GM23338 (cell line): ENCODE results near the gene TIMMDC1. TPM values are rescaled to one million over a fixed set of nuclear protein-coding genes. Genes with fewer than 3 reads are reported as not detected.

Experiments used
- ATAC-seq: fragments of 200-7000 bp; cut with Tn5 transposase; 3 replicates; pipeline ENCODE4 v1.9.1; 2020
- DNase-seq: peaks from one replicate; pipeline ENCODE4 v3.0.0-alpha.2; 2015; ENCODE audit warnings: low spot score
- H2AFZ ChIP-seq: fragments of 200-600 bp; sonication (generic); 2 replicates; pipeline ENCODE4 v1.8.0; 2016; ENCODE audit warnings: antibody characterized with exemption, mild to moderate bottlenecking, moderate library complexity
- H3F3A ChIP-seq: fragments of 200-600 bp; sonication (generic); replicated peaks from 2 replicates; pipeline ENCODE4 v1.8.0; 2017; ENCODE audit warnings: antibody characterized with exemption, mixed run types, low read depth
- H3K27ac ChIP-seq: fragments of 200-600 bp; sonication (generic); 2 replicates; pipeline ENCODE4 v1.6.1; 2016; ENCODE audit warnings: low read depth
- H3K27me3 ChIP-seq: fragments of 200-600 bp; sonication (generic); 2 replicates; pipeline ENCODE4 v1.8.0; 2016; ENCODE audit warnings: mild to moderate bottlenecking, mixed run types, moderate library complexity; ENCODE audit not compliant: insufficient read depth
- H3K36me3 ChIP-seq: fragments of 200-600 bp; sonication (generic); 2 replicates; pipeline ENCODE4 v1.8.0; 2016; ENCODE audit warnings: mild to moderate bottlenecking; ENCODE audit not compliant: insufficient read depth
- H3K4me1 ChIP-seq: fragments of 200-600 bp; sonication (generic); 2 replicates; pipeline ENCODE4 v1.8.0; 2016; ENCODE audit warnings: mild to moderate bottlenecking, moderate library complexity; ENCODE audit not compliant: insufficient read depth
- H3K4me2 ChIP-seq: fragments of 200-600 bp; sonication (generic); 2 replicates; pipeline ENCODE4 v1.7.1; 2017; ENCODE audit warnings: mixed run types
- H3K4me3 ChIP-seq: fragments of 200-600 bp; sonication (generic); 2 replicates; pipeline ENCODE4 v1.6.1; 2016; ENCODE audit warnings: mixed run types
- H3K79me2 ChIP-seq: fragments of 200-600 bp; sonication (generic); replicated peaks from 2 replicates; pipeline ENCODE4 v1.8.0; 2017; ENCODE audit warnings: mild to moderate bottlenecking; ENCODE audit not compliant: insufficient read depth
- H3K9me2 ChIP-seq: fragments of 200-600 bp; sonication (generic); 2 replicates; pipeline ENCODE4 v1.8.0; 2017; ENCODE audit not compliant: insufficient read depth
- H4K20me1 ChIP-seq: fragments of 200-600 bp; sonication (generic); replicated peaks from 2 replicates; pipeline ENCODE4 v1.8.0; 2017; ENCODE audit warnings: mild to moderate bottlenecking; ENCODE audit not compliant: insufficient read depth
- H3K27ac Mint-ChIP-seq: 2 replicates; pipeline ENCODE4 v1.8.0; 2020; ENCODE audit warnings: inconsistent platforms, mild to moderate bottlenecking, moderate library complexity, mixed read lengths
- H3K27me3 Mint-ChIP-seq: 3 replicates; pipeline ENCODE4 v1.8.0; 2022; ENCODE audit warnings: low read depth, mild to moderate bottlenecking, moderate library complexity, mixed read lengths, inconsistent platforms; ENCODE audit not compliant: insufficient read depth, poor library complexity
- H3K36me3 Mint-ChIP-seq: 3 replicates; pipeline ENCODE4 v1.8.0; 2021; ENCODE audit warnings: low read depth, mild to moderate bottlenecking, inconsistent platforms, moderate library complexity, mixed read lengths
- H3K4me1 Mint-ChIP-seq: 3 replicates; pipeline ENCODE4 v1.8.0; 2020; ENCODE audit warnings: mild to moderate bottlenecking, inconsistent platforms, mixed read lengths
- H3K4me3 Mint-ChIP-seq: 3 replicates; pipeline ENCODE4 v1.8.0; 2021; ENCODE audit warnings: moderate library complexity, mild to moderate bottlenecking, inconsistent platforms, mixed read lengths
- H3K9me3 Mint-ChIP-seq: 3 replicates; pipeline ENCODE4 v1.8.0; 2020; ENCODE audit warnings: moderate library complexity, mild to moderate bottlenecking, inconsistent platforms, mixed read lengths
- CTCF ChIP-seq, 2 experiments: fragments of 200-600 bp in 1 of 2; sonication (generic) in 1 of 2; conservative IDR thresholded peaks; 2 replicates each; pipeline versions ENCODE4 v1.5.1 to v1.6.1; 2016 to 2017; ENCODE audit warnings: antibody characterized with exemption in 2 of 2, low read depth in 2 of 2, mild to moderate bottlenecking in 2 of 2, moderate library complexity in 1 of 2
- ETS1 ChIP-seq: IDR thresholded peaks from 2 replicates; pipeline ENCODE4 v1.6.1; 2016; ENCODE audit warnings: antibody characterized with exemption
- NANOG ChIP-seq: IDR thresholded peaks from 2 replicates; pipeline ENCODE4 v1.6.1; 2016; ENCODE audit warnings: antibody characterized with exemption, borderline replicate concordance
- STAT1 ChIP-seq: IDR thresholded peaks from one replicate; pipeline ENCODE4 v1.6.1; 2016; ENCODE audit warnings: antibody characterized with exemption; ENCODE audit not compliant: unreplicated experiment
- polyA plus RNA-seq: library from polyadenylated mRNA; unstranded; fragments of >200 nt; fragmentation: Nextera tagmentation; extraction: Ambion mirVana; gene quantifications from 2 replicates; pipeline ENCODE4 v1.2.1, GENCODE V29; 2016
- total RNA-seq: library from RNA; depleted of rRNA; stranded (reverse); fragments of >200 nt; shearing (Covaris generic); gene quantifications from 2 replicates; pipeline ENCODE4 v1.2.3, GENCODE V29; 2014
- TF ChIP-seq, protein P1 (sequence below): fragments of 250-450 bp; sonication (Bioruptor Pico); IDR thresholded peaks from 2 replicates; pipeline ENCODE4 v1.5.0; 2020; ENCODE audit warnings: mild to moderate bottlenecking, moderate library complexity

TIMMDC1 gene
- total and polyA plus RNA-seq, 2 experiments from 2014 or later, result 62.2 to 105 TPM

DNA sequence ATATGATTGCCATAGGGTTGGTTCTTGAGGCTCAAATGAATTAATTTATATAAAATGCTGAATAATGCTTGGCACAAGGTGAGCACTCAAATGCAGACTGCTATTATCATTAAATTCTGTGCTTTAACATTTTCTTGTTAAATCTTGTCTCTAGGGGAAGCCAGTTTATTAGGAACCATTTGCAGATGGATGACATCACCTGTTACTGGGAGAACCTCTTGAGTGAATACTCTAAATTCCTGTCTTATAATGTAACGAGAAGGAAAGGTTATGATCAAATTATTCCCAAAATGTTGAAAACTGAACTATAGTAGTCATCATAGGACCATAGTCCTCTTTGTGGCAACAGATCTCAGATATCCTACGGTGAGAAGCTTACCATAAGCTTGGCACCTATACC is 6.2 kb upstream of the TIMMDC1 start:
- H3K4me3 ChIP-seq, result no peak overlapping the region
- no peaks in the 10 kb centered on the region for H3K79me2 ChIP-seq
- H3K27ac ChIP-seq, result no peak overlapping the region
- H3K27me3 Mint-ChIP-seq, result no peaks in the 10 kb centered on the region
- no peaks in the 10 kb centered on the region for H3K9me2 ChIP-seq
- TF ChIP-seq STAT1, result no peak
- peaks cover 15% of the 10 kb centered on the region for H3K36me3 ChIP-seq
- H3K4me3 Mint-ChIP-seq, result no peak overlapping the region
- no peak overlapping the region for H3K27ac Mint-ChIP-seq
- no peaks in the 10 kb centered on the region for H3K9me3 Mint-ChIP-seq
- H3K27me3 ChIP-seq, result no peaks in the 10 kb centered on the region
- H3F3A ChIP-seq, result no peaks in the 10 kb centered on the region
- H3K4me2 ChIP-seq, result no peak overlapping the region
- H2AFZ ChIP-seq, result no peak overlapping the region
- no peaks in the 10 kb centered on the region for H4K20me1 ChIP-seq
- peaks cover 14% of the 10 kb centered on the region for H3K36me3 Mint-ChIP-seq
- no peaks in the 10 kb centered on the region for H3K4me1 ChIP-seq
- no peaks in the 10 kb centered on the region for H3K4me1 Mint-ChIP-seq
- ATAC-seq (no peak), DNase-seq (no peak)

GRCh38 chr3:119492810-119493209 is 5.5 kb upstream of the TIMMDC1 start:
- H3K4me3 Mint-ChIP-seq, result no peak overlapping the region
- H3K4me2 ChIP-seq, result no peak overlapping the region
- no peaks in the 10 kb centered on the region for H3K9me2 ChIP-seq
- H3K79me2 ChIP-seq, result no peaks in the 10 kb centered on the region
- H3F3A ChIP-seq, result no peaks in the 10 kb centered on the region
- no peak overlapping the region for H3K27ac Mint-ChIP-seq
- peaks cover 12% of the 10 kb centered on the region for H3K36me3 ChIP-seq
- H3K27me3 Mint-ChIP-seq, result no peaks in the 10 kb centered on the region
- no peak for TF ChIP-seq NANOG
- TF ChIP-seq ETS1, result no peak
- TF ChIP-seq CTCF (conservative IDR thresholded peaks at IDR 0.05; ENCODE audit: low read depth in 2 of 2), result no peak
- peaks cover 6% of the 10 kb centered on the region for H3K4me1 ChIP-seq
- ATAC-seq (no peak), DNase-seq (no peak)
- H3K4me3 ChIP-seq, result no peak overlapping the region
- H3K4me1 Mint-ChIP-seq, result peaks cover 3% of the 10 kb centered on the region
- peaks cover 14% of the 10 kb centered on the region for H3K36me3 Mint-ChIP-seq
- no peaks in the 10 kb centered on the region for H3K9me3 Mint-ChIP-seq
- no peaks in the 10 kb centered on the region for H3K27me3 ChIP-seq
- peak overlapping the region; percentile 39; the same call in 1 of the 2 replicates for H3K27ac ChIP-seq
- no peaks in the 10 kb centered on the region for H4K20me1 ChIP-seq
- no peak overlapping the region for H2AFZ ChIP-seq

- Histone ChIP-seq H3K4me2 (no peak overlapping the region), H3F3A (0 out of 2 replicates have a peak, but pooled peaks cover 5% of the 10 kb centered on the region), H3K9me2 (no peaks in the 10 kb centered on the region), H3K36me3 (peaks cover 10% of the 10 kb centered on the region), H3K27me3 (no peaks in the 10 kb centered on the region), H3K27ac (no peak overlapping the region), H3K4me3 (no peak overlapping the region), H2AFZ (no peak overlapping the region), H3K79me2 (peaks cover 10% of the 10 kb centered on the region), H4K20me1 (0 out of 2 replicates have a peak, but pooled peaks cover 3% of the 10 kb centered on the region), H3K4me1 (peaks cover 6% of the 10 kb centered on the region)
- no peaks in the 10 kb centered on the region for H3K27me3 Mint-ChIP-seq
- H3K4me1 Mint-ChIP-seq, result peaks cover 3% of the 10 kb centered on the region
- no peak for ATAC-seq
- H3K36me3 Mint-ChIP-seq, result peaks cover 14% of the 10 kb centered on the region
- no peak overlapping the region for H3K4me3 Mint-ChIP-seq
- no peak overlapping the region for H3K27ac Mint-ChIP-seq
- peak; percentile 46 for DNase-seq
- peak in 1 of 2 experiments; percentile 49; a peak in 2 of 4 replicates for TF ChIP-seq CTCF (conservative IDR thresholded peaks at IDR 0.05; ENCODE audit: low read depth in 2 of 2)
- TF ChIP-seq, protein P1, sequence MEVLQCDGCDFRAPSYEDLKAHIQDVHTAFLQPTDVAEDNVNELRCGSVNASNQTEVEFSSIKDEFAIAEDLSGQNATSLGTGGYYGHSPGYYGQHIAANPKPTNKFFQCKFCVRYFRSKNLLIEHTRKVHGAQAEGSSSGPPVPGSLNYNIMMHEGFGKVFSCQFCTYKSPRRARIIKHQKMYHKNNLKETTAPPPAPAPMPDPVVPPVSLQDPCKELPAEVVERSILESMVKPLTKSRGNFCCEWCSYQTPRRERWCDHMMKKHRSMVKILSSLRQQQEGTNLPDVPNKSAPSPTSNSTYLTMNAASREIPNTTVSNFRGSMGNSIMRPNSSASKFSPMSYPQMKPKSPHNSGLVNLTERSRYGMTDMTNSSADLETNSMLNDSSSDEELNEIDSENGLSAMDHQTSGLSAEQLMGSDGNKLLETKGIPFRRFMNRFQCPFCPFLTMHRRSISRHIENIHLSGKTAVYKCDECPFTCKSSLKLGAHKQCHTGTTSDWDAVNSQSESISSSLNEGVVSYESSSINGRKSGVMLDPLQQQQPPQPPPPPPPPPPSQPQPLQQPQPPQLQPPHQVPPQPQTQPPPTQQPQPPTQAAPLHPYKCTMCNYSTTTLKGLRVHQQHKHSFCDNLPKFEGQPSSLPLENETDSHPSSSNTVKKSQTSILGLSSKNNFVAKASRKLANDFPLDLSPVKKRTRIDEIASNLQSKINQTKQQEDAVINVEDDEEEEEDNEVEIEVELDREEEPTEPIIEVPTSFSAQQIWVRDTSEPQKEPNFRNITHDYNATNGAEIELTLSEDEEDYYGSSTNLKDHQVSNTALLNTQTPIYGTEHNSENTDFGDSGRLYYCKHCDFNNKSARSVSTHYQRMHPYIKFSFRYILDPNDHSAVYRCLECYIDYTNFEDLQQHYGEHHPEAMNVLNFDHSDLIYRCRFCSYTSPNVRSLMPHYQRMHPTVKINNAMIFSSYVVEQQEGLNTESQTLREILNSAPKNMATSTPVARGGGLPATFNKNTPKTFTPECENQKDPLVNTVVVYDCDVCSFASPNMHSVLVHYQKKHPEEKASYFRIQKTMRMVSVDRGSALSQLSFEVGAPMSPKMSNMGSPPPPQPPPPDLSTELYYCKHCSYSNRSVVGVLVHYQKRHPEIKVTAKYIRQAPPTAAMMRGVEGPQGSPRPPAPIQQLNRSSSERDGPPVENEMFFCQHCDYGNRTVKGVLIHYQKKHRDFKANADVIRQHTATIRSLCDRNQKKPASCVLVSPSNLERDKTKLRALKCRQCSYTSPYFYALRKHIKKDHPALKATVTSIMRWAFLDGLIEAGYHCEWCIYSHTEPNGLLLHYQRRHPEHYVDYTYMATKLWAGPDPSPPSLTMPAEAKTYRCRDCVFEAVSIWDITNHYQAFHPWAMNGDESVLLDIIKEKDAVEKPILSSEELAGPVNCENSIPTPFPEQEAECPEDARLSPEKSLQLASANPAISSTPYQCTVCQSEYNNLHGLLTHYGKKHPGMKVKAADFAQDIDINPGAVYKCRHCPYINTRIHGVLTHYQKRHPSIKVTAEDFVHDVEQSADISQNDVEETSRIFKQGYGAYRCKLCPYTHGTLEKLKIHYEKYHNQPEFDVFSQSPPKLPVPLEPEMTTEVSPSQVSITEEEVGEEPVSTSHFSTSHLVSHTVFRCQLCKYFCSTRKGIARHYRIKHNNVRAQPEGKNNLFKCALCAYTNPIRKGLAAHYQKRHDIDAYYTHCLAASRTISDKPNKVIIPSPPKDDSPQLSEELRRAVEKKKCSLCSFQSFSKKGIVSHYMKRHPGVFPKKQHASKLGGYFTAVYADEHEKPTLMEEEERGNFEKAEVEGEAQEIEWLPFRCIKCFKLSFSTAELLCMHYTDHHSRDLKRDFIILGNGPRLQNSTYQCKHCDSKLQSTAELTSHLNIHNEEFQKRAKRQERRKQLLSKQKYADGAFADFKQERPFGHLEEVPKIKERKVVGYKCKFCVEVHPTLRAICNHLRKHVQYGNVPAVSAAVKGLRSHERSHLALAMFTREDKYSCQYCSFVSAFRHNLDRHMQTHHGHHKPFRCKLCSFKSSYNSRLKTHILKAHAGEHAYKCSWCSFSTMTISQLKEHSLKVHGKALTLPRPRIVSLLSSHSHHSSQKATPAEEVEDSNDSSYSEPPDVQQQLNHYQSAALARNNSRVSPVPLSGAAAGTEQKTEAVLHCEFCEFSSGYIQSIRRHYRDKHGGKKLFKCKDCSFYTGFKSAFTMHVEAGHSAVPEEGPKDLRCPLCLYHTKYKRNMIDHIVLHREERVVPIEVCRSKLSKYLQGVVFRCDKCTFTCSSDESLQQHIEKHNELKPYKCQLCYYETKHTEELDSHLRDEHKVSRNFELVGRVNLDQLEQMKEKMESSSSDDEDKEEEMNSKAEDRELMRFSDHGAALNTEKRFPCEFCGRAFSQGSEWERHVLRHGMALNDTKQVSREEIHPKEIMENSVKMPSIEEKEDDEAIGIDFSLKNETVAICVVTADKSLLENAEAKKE (CRISPR knock-in tag), result no peak
- H3K9me3 Mint-ChIP-seq, result no peaks in the 10 kb centered on the region; the same call in 2 of the 3 replicates
Measured at GRCh38 chr3:119494597-119494996, 3.8 kb upstream of the TIMMDC1 start.
